ENCODE results near the gene ERCC4. TPM values are rescaled to one million over a fixed set of nuclear protein-coding genes. Genes with fewer than 3 reads are reported as not detected.

Gene ERCC4
- total RNA-seq, 1 experiment from 2014 or later = 18.8 TPM

DNA sequence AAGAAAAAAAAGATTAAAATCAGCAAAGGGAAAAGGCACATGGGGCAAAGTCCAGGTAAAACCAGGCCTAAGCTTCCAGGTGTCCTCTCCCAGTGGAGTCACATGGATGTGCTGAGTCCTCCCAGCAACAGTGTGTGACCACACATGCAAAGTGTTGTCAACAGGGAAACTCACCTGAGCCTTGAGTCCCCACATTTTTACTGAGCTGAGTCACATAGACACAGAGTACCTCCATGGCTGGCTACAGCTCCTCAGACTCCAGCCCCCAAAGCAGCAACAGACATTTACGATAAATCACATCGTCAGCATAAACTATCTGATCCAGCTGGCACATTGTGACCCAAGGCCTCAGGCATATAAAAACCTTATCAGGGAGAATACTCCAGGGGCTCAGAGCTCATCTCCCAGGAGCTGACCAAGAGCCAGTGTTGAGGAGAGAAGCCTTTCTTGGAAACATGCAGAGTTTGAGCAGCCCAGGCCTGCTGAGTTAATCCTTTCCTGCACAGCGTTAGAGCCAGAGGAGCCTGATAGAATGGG is 20.5 kb downstream of the ERCC4 start:
- intact Hi-C loops (cut with micrococcal nuclease; ENCODE audit: unreplicated experiment) = no loop called here
- Histone ChIP-seq H3K4me1 (ENCODE audit: insufficient read depth, low read length, poor library complexity, severe bottlenecking) (no peaks in the 10 kb centered on the region), H3K36me3 (ENCODE audit: insufficient read depth, low read length, poor library complexity, severe bottlenecking) (peaks cover 4% of the 10 kb centered on the region), H3K9me3 (ENCODE audit: low read depth, low read length, poor library complexity, severe bottlenecking) (no peaks in the 10 kb centered on the region), H3K4me3 (ENCODE audit: low read depth, low read length, poor library complexity, severe bottlenecking) (no peak overlapping the region), H3K27me3 (replicated peaks; ENCODE audit: insufficient read depth, low read depth, low read length, poor library complexity) (no peaks in the 10 kb centered on the region), H3K27ac (ENCODE audit: low read depth, low read length, poor library complexity, severe bottlenecking) (no peak overlapping the region)
- TF ChIP-seq EZH2 (IDR thresholded peaks at IDR 0.05; ENCODE audit: borderline replicate concordance, low read depth, low read length, poor library complexity, severe bottlenecking) = no peak
- TF ChIP-seq, protein P1, sequence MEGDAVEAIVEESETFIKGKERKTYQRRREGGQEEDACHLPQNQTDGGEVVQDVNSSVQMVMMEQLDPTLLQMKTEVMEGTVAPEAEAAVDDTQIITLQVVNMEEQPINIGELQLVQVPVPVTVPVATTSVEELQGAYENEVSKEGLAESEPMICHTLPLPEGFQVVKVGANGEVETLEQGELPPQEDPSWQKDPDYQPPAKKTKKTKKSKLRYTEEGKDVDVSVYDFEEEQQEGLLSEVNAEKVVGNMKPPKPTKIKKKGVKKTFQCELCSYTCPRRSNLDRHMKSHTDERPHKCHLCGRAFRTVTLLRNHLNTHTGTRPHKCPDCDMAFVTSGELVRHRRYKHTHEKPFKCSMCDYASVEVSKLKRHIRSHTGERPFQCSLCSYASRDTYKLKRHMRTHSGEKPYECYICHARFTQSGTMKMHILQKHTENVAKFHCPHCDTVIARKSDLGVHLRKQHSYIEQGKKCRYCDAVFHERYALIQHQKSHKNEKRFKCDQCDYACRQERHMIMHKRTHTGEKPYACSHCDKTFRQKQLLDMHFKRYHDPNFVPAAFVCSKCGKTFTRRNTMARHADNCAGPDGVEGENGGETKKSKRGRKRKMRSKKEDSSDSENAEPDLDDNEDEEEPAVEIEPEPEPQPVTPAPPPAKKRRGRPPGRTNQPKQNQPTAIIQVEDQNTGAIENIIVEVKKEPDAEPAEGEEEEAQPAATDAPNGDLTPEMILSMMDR (conservative IDR thresholded peaks at IDR 0.05; ENCODE audit: low read depth, low read length) = no peak
- no peak for DNase-seq (ENCODE audit: low spot score)
- BruUV-seq (replicated peaks) = no TSS peak
- ChIA-PET CTCF (no interaction called here), POLR2A (ENCODE audit: low non-redundant PET) (no interaction called here)

DNA sequence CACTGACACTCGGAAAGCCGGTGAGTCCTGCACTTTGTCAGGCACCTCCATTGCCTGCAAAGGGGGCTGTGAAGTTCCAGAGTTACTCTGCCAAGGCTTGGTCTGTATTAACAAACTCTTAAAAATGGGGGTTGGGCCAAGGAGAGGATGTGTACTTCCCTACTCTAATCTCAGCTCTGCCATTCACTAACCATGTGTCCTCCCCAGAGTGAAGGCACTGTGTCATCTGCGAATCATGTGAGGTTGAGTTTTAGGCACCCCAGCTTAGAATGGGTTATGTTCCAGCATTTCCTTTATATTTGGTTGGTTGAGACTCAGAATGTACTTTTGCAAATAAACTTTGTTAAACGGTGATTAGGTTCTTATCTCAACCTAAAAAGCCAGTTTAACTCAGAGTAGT is 24.9 kb downstream of the ERCC4 start:
- BruUV-seq (replicated peaks) = no TSS peak
- no peak for DNase-seq (ENCODE audit: low spot score)
- H3K4me1 ChIP-seq (ENCODE audit: insufficient read depth, low read length, poor library complexity, severe bottlenecking) = no peaks in the 10 kb centered on the region
- H3K27ac ChIP-seq (ENCODE audit: low read depth, low read length, poor library complexity, severe bottlenecking) = no peak overlapping the region
- ChIA-PET POLR2A (ENCODE audit: low non-redundant PET) (no interaction called here), CTCF (no interaction called here)
- H3K36me3 ChIP-seq (ENCODE audit: insufficient read depth, low read length, poor library complexity, severe bottlenecking) = no peaks in the 10 kb centered on the region
- H3K9me3 ChIP-seq (ENCODE audit: low read depth, low read length, poor library complexity, severe bottlenecking) = no peaks in the 10 kb centered on the region
- no peaks in the 10 kb centered on the region for H3K27me3 ChIP-seq (replicated peaks; ENCODE audit: insufficient read depth, low read depth, low read length, poor library complexity)
- H3K4me3 ChIP-seq (ENCODE audit: low read depth, low read length, poor library complexity, severe bottlenecking) = no peak overlapping the region
- no peak for TF ChIP-seq EZH2 (IDR thresholded peaks at IDR 0.05; ENCODE audit: borderline replicate concordance, low read depth, low read length, poor library complexity, severe bottlenecking)
- TF ChIP-seq, protein P1 (conservative IDR thresholded peaks at IDR 0.05; ENCODE audit: low read depth, low read length) = no peak
- intact Hi-C loops (cut with micrococcal nuclease; ENCODE audit: unreplicated experiment) = no loop called here

DNA sequence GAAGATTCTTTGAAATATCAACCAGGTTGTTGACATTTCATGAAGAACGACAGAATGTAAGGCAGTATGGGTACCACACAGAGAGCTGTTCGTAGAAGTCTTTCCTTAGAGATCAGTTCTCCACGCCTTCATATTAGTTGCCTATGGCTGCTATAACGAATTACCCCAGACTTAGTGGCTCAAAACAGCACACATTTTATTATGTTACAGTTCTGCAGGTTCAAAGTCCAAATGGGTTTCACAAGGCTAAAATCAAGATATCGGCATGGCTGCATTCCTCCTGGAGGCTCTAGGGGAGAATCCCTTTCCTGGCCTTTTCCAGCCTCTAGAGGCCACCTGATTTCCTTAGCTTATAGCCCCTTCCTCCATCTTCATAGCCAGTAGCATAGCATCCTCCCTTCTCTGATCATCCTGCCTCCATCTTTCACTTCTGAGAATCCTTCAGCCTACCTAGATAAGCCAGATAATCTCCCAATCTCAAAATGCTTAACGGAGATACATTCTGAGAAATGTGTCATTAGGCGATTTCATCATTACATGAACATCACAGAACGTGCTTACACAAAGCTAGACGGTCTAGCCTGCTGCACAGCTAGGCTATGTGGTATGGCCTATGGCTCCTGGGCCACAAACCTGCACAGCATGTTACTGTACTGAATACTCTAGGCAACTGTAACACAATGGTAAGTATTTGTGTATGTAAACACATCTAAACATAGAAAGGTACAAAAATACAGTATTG is 26.0 kb downstream of the ERCC4 start:
- CTCF ChIA-PET = no interaction called here
- Histone ChIP-seq H3K9me3 (ENCODE audit: low read depth, low read length, poor library complexity, severe bottlenecking) (no peaks in the 10 kb centered on the region), H3K4me1 (ENCODE audit: insufficient read depth, low read length, poor library complexity, severe bottlenecking) (no peaks in the 10 kb centered on the region), H3K36me3 (ENCODE audit: insufficient read depth, low read length, poor library complexity, severe bottlenecking) (no peaks in the 10 kb centered on the region), H3K4me3 (ENCODE audit: low read depth, low read length, poor library complexity, severe bottlenecking) (no peak overlapping the region), H3K27ac (ENCODE audit: low read depth, low read length, poor library complexity, severe bottlenecking) (no peak overlapping the region), H3K27me3 (replicated peaks; ENCODE audit: insufficient read depth, low read depth, low read length, poor library complexity) (no peaks in the 10 kb centered on the region)
- intact Hi-C loops (cut with micrococcal nuclease; ENCODE audit: unreplicated experiment) = no loop called here
- DNase-seq (ENCODE audit: low spot score) = no peak
- TF ChIP-seq, protein P1 (conservative IDR thresholded peaks at IDR 0.05; ENCODE audit: low read depth, low read length) = no peak
- no peak for TF ChIP-seq EZH2 (IDR thresholded peaks at IDR 0.05; ENCODE audit: borderline replicate concordance, low read depth, low read length, poor library complexity, severe bottlenecking)
- POLR2A ChIA-PET (ENCODE audit: low non-redundant PET) = no interaction called here
- no TSS peak for BruUV-seq (replicated peaks)

All from A673 (cell line).